ENCODE results near the gene CCNL2.
"Not testable (repeated sequence)": the region's sequence is repeated elsewhere in the genome, so short reads cannot be mapped to it uniquely, and the experiment has no call there.

Gene CCNL2

DNA sequence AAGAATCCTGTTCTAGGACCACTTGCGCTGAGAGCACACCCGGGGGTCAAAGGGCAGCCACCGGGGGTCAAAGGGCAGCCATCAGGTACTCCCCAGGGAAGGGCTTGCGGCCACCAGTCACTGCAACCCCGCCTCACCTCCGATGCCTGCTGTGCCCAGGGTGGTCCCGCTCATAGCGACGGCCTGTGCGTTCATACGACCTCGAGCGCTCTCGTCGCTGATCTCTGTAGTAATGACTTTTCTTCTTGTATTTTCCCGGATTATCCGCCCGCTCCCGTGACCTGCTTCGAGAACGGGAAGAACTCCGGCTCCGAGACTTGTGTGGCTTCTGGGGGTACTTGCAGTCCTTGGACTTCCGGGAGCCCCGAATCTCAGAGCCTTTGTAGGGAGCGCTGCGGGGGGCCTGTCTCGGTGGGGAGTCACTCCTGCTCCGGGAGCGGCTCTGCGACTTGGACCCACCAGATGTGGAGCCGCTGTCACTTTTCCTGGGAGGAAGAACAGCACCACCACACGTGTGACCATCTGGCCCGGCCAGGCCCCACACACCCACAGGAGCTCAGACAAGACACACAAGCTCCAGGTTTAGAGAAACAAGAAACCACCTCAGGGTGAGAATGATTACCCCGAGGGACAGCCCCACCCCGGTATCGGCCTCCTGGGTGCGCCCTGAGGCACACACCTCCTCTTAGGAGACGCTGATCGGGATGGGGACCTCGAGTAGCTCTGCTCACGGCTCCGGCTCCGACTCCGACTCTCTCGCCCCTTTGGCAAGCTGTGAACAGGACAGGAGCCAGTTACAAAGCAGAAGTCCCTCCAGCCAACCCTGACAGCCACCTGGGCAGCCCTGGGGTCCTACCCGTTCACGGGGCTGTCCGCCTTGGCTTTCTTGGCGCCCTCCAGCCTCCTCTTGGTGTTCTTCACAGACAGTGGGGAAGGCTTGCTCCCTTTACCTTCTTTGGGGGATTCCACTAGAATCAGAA, 11.7 kb downstream of the CCNL2 start:
- ChIA-PET CTCF (interaction anchor here (1.0 to 9.9 kb wide), 6 partner anchors 9 to 15 kb away, joined by 3 to 66 read pairs (median 5); partner anchors contain the start of genes AURKAIP1 and CCNL2), POLR2A (interaction anchor here (1.1 to 1.8 kb wide), 3 partner anchors 12 kb away, joined by 3 to 6 read pairs (median 5); partner anchors contain the start of genes AURKAIP1 and CCNL2)
- no peak overlapping the region for H3K4me3 ChIP-seq (ENCODE audit: low read depth, low read length)
- TF ChIP-seq, protein P1, sequence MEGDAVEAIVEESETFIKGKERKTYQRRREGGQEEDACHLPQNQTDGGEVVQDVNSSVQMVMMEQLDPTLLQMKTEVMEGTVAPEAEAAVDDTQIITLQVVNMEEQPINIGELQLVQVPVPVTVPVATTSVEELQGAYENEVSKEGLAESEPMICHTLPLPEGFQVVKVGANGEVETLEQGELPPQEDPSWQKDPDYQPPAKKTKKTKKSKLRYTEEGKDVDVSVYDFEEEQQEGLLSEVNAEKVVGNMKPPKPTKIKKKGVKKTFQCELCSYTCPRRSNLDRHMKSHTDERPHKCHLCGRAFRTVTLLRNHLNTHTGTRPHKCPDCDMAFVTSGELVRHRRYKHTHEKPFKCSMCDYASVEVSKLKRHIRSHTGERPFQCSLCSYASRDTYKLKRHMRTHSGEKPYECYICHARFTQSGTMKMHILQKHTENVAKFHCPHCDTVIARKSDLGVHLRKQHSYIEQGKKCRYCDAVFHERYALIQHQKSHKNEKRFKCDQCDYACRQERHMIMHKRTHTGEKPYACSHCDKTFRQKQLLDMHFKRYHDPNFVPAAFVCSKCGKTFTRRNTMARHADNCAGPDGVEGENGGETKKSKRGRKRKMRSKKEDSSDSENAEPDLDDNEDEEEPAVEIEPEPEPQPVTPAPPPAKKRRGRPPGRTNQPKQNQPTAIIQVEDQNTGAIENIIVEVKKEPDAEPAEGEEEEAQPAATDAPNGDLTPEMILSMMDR (IDR thresholded peaks at IDR 0.05; ENCODE audit: insufficient read depth, low read length, missing control alignments) = no peak
- no peak for DNase-seq (ENCODE audit: low read depth, low spot score)

DNA sequence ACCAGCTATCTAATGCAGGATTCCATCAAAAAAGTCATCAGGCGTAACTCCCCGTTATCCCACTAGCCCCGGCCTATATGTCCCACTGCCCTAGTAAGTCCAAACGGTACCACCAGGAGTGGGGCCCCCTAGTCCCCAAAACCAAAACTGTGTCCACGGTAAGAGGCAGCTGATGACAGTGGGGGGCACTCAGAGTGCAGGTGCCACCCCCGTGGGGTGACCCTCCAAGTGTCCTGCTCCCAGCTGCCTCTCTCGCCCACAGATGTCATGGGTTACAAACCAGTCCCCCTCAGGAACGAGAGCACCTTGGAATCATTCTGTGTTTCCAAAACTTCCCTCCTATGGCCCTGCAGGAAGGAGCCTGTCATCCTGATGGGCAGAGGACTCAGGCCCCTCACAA, 13.2 kb downstream of the CCNL2 start:
- TF ChIP-seq, protein P1 (IDR thresholded peaks at IDR 0.05; ENCODE audit: insufficient read depth, low read length, missing control alignments) = no peak
- CTCF ChIA-PET = interaction anchor here (1.1 to 9.9 kb wide), 3 partner anchors 14 to 42 kb away, joined by 3 to 66 read pairs (median 9); partner anchors contain the start of gene CCNL2
- H3K4me3 ChIP-seq (ENCODE audit: low read depth, low read length) = no peak overlapping the region
- POLR2A ChIA-PET = interaction anchor here (0.6 to 1.8 kb wide), 4 partner anchors 10 to 192 kb away, joined by 3 to 8 read pairs (median 6); partner anchors contain the start of genes AURKAIP1 and CCNL2
- no peak for DNase-seq (ENCODE audit: low read depth, low spot score)

DNA sequence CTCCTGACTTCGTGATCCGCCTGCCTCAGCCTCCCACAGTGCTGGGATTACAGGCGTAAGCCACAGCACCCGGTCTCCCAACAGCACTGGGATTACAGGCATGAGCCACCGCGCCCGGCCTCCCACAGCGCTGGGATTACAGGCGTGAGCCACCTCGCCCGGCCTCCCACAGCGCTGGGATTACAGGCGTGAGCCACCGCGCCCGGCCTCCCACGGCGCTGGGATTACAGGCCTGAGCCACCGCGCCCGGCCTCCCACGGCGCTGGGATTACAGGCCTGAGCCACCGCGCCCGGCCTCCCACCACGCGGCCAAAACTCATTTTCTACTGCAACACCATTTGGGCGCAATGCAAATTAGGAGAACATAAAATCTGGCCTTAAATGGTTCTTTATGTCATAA, 13.8 kb downstream of the CCNL2 start:
- CTCF ChIA-PET = interaction anchor here (1.1 to 9.9 kb wide), 2 partner anchors 15 to 42 kb away, joined by 3 to 66 read pairs; partner anchors contain the start of gene CCNL2
- POLR2A ChIA-PET = interaction anchor here (0.6 to 1.8 kb wide), 2 partner anchors 10 to 193 kb away, joined by 3 to 8 read pairs; partner anchors contain the start of gene AURKAIP1
- not testable (repeated sequence) for DNase-seq (ENCODE audit: low read depth, low spot score); H3K4me3 ChIP-seq (ENCODE audit: low read depth, low read length)

DNA sequence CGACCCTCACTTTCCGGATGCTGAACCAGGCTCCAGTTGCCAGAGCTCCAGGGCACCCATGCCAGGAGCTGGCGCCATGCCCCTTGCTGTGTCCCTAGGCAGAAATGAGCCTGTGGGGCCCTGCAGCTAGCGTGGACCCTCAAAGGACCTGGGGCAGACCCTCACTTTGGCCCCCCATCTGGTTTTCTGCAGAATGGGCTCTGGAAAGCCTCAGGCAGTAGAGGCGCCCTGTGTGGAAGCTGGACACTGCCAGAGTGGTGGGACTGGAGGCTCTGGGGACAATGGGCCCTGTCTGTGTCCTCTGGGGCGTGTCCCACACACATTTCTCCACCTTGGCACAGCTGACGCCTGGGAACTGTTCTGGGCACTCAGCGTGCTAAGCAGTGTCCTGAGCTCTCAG, 17.8 kb downstream of the CCNL2 start:
- TF ChIP-seq, protein P1 (IDR thresholded peaks at IDR 0.05; ENCODE audit: insufficient read depth, low read length, missing control alignments) = no peak
- POLR2A ChIA-PET = no interaction called here
- CTCF ChIA-PET = interaction anchor here (2.5 kb wide), 1 partner anchor 19 kb away, joined by 8 read pairs; no protein-coding TSS in a partner anchor

DNA sequence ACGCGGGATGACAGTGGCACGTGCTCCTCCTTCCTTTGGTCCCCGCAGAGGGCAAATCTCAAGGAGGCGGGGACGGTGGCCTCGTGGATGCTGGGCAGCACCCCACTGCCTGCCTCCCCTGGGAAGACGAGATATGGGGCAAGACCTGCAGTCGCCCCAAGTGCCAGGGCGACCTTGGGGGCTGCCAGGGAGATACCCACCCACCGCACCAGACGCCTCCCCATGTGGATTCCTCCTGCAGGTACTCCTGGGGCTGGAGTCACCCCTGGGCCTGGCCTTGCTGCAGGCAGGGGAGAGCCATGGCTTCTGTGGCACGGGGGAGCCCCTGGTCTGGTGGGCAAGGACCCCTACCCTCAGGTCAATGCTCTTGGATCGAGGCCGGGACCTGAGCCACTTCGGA, 18.3 kb downstream of the CCNL2 start:
- ChIA-PET POLR2A (no interaction called here), CTCF (interaction anchor here (2.5 kb wide), 1 partner anchor 20 kb away, joined by 8 read pairs; no protein-coding TSS in a partner anchor)
- no peak for DNase-seq (ENCODE audit: low read depth, low spot score)
- no peak overlapping the region for H3K4me3 ChIP-seq (ENCODE audit: low read depth, low read length)
- TF ChIP-seq, protein P1 (IDR thresholded peaks at IDR 0.05; ENCODE audit: insufficient read depth, low read length, missing control alignments) = no peak

More for the DNA sequence above, 17.8 kb downstream of the CCNL2 start:
- no peak for DNase-seq (ENCODE audit: low read depth, low spot score)
- H3K4me3 ChIP-seq (ENCODE audit: low read depth, low read length) = no peak overlapping the region

DNA sequence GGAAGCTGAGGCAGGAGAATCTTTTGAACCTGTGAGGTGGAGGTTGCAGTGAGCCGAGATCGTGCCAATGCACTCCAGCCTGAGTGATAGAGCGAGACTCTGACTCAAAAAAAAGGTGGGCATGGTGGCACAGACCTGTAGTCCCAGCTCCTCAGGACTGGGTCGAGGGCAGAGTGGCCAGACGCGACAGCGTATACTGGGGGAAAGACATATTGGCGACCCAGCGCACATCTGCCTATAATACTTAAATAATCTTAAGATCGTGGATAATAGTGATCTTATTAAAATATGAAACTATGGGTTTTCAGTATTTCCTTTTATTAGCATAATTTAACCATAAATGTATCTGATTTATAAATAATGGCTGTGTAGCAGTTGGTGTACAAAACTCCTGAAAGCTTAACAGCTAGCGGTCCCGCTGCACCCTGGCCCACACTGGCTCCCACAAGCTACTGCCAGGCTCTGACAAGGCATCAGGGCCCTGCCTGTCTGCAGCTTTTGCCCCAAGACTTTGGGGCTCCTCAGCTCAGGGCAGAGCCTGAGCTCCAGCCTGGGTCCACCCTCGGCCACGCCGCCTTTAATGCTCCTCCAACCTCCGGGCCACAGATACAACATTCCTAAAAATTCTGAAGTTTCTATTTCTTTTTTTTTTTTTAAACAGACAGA, 21.5 kb downstream of the CCNL2 start:
- ChIA-PET POLR2A (no interaction called here), CTCF (interaction anchor here (1.4 to 1.5 kb wide), 2 partner anchors 21 to 128 kb away, joined by 3 to 7 read pairs; partner anchors contain the start of gene CCNL2)
- TF ChIP-seq, protein P1 (IDR thresholded peaks at IDR 0.05; ENCODE audit: insufficient read depth, low read length, missing control alignments) = no peak
- H3K4me3 ChIP-seq (ENCODE audit: low read depth, low read length) = no peak overlapping the region
- DNase-seq (ENCODE audit: low read depth, low spot score) = no peak
